Measurements from ENCODE around the gene ARHGAP31. TPM values are rescaled to one million over a fixed set of nuclear protein-coding genes. Genes with fewer than 3 reads are reported as not detected.

Gene ARHGAP31
- total RNA-seq, 1 experiment from 2014 or later: 1.2 TPM

DNA sequence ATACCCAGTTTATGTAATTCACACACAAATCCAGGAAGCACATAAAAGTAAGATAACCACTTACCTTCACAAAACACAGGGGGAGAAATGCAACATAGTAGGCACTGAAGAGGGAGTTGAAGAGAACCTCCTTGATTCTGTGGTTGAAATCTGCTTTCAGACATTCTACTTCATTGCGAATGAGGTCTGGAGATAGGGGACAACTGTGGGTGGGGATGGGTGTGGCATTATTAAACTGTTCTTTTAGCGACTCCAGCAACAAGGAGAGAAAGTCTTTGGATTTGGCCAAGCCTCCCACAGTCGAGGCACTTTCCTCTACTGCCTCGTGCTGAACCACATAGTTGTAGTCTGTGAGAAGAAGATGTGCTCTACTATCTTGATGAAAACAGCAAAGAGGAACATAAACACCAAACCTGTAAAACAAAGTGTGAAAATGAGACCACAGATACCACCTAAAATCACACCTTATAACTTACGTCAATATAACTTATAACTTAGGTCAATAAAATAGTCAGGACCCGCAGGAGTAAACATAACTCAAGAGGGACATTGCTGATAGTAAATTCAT lies 143.6 kb downstream of the ARHGAP31 start:
- no peaks in the 10 kb centered on the region for H3K9me2 ChIP-seq (replicated peaks; ENCODE audit: insufficient read depth, low read length)
- H3K36me3 ChIP-seq (ENCODE audit: insufficient read depth, low read length): peaks cover 69% of the 10 kb centered on the region
- no peak overlapping the region for H3K9ac ChIP-seq (ENCODE audit: low read length)
- no peak for DNase-seq
- H3K27ac ChIP-seq (ENCODE audit: low read length): no peak overlapping the region
- no peaks in the 10 kb centered on the region for H3K9me3 ChIP-seq (ENCODE audit: low read length)
- H3K4me1 ChIP-seq (ENCODE audit: low read length): no peaks in the 10 kb centered on the region
- H3K27me3 ChIP-seq (ENCODE audit: low read length): no peaks in the 10 kb centered on the region
- no peak overlapping the region for H3K4me3 ChIP-seq (ENCODE audit: low read length)
- H4K20me1 ChIP-seq (ENCODE audit: insufficient read depth, low read depth, low read length): no peaks in the 10 kb centered on the region
- H3K79me2 ChIP-seq (ENCODE audit: low read length): peaks cover 3% of the 10 kb centered on the region; the same call in 1 of the 2 replicates
- H3K4me2 ChIP-seq (ENCODE audit: low read depth, low read length, poor library complexity, severe bottlenecking): no peak overlapping the region
- H2AFZ ChIP-seq (ENCODE audit: low read length): no peak overlapping the region

DNA sequence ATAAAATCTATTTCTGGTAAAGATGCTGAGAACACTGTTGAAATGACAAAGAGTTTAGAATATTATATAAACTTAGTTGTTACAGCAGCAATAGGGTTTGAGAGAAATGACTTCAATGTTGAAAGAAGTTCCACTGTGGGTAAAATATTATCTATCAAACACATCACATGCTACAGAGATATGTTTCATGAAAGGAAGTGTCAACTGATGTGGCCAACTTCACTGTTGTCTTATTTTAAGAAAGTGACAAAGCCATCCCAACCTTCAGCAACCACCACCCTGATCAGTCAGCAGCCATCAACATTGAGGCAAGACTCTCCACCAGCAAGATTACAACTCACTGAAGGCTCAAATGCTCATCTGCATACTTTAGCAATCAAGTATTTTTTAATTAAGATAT lies 149.0 kb downstream of the ARHGAP31 start:
- no peak for DNase-seq
- Histone ChIP-seq H3K9me2 (replicated peaks; ENCODE audit: insufficient read depth, low read length) (no peaks in the 10 kb centered on the region), H3K9me3 (ENCODE audit: low read length) (no peaks in the 10 kb centered on the region), H3K9ac (ENCODE audit: low read length) (no peak overlapping the region), H3K79me2 (ENCODE audit: low read length) (peaks cover 8% of the 10 kb centered on the region; the same call in 1 of the 2 replicates), H4K20me1 (ENCODE audit: insufficient read depth, low read depth, low read length) (no peaks in the 10 kb centered on the region), H3K36me3 (ENCODE audit: insufficient read depth, low read length) (peaks cover 54% of the 10 kb centered on the region), H3K4me1 (ENCODE audit: low read length) (no peaks in the 10 kb centered on the region), H3K4me3 (ENCODE audit: low read length) (no peak overlapping the region), H3K27ac (ENCODE audit: low read length) (no peak overlapping the region), H2AFZ (ENCODE audit: low read length) (no peak overlapping the region), H3K27me3 (ENCODE audit: low read length) (no peaks in the 10 kb centered on the region), H3K4me2 (ENCODE audit: low read depth, low read length, poor library complexity, severe bottlenecking) (no peak overlapping the region)

DNA sequence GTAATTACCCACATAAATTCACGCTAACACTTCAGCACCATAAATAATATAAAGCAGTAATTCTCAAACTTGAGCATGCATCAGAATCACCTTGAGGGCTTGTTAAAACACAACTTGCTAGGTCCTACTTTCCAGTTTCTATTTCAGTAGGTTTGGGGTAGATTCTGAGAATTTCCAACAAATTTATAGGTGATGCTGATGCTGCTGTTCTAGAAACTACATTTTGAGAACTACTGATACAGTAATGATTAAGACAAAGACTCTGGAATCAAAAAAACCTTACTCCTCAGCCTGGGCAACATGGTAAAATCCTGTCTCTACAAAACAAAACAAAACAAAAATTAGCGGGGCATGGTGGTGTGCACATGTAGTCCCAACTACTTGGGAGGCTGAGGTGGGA lies 150.4 kb downstream of the ARHGAP31 start:
- H3K36me3 ChIP-seq (ENCODE audit: insufficient read depth, low read length): peaks cover 56% of the 10 kb centered on the region
- no peak for DNase-seq
- peaks cover 10% of the 10 kb centered on the region for H3K79me2 ChIP-seq (ENCODE audit: low read length)
- no peaks in the 10 kb centered on the region for H4K20me1 ChIP-seq (ENCODE audit: insufficient read depth, low read depth, low read length)
- H3K4me3 ChIP-seq (ENCODE audit: low read length): no peak overlapping the region
- no peak overlapping the region for H3K4me2 ChIP-seq (ENCODE audit: low read depth, low read length, poor library complexity, severe bottlenecking)
- no peaks in the 10 kb centered on the region for H3K27me3 ChIP-seq (ENCODE audit: low read length)
- H3K9me3 ChIP-seq (ENCODE audit: low read length): no peaks in the 10 kb centered on the region
- H3K27ac ChIP-seq (ENCODE audit: low read length): no peak overlapping the region
- H3K9me2 ChIP-seq (replicated peaks; ENCODE audit: insufficient read depth, low read length): no peaks in the 10 kb centered on the region
- H3K9ac ChIP-seq (ENCODE audit: low read length): no peak overlapping the region
- no peak overlapping the region for H2AFZ ChIP-seq (ENCODE audit: low read length)
- no peaks in the 10 kb centered on the region for H3K4me1 ChIP-seq (ENCODE audit: low read length)

DNA sequence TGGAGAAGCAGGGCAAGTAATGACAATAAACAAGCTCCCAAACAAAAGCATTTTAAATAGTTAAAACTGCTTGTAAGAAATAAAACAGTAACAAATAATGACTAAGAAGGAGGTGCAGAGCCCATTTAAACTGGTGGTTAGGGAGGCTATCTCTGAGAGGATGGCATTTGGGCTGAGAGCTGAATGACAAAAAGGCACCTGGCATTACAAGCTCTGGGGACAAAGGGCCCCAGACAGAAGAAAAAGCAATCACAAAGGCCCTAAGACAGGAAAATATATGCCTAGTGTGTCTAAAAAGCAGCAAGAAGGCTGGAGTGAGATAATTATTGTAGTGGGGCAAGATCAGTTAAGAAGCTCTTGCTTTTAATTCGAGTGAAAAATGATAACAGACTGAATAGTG lies 159.6 kb downstream of the ARHGAP31 start:
- no peaks in the 10 kb centered on the region for H3K4me1 ChIP-seq (ENCODE audit: low read length)
- no peaks in the 10 kb centered on the region for H3K27me3 ChIP-seq (ENCODE audit: low read length)
- H3K4me2 ChIP-seq (ENCODE audit: low read depth, low read length, poor library complexity, severe bottlenecking): no peak overlapping the region
- no peak overlapping the region for H3K27ac ChIP-seq (ENCODE audit: low read length)
- no peaks in the 10 kb centered on the region for H3K9me2 ChIP-seq (replicated peaks; ENCODE audit: insufficient read depth, low read length)
- no peaks in the 10 kb centered on the region for H4K20me1 ChIP-seq (ENCODE audit: insufficient read depth, low read depth, low read length)
- no peak overlapping the region for H3K4me3 ChIP-seq (ENCODE audit: low read length)
- DNase-seq: no peak
- no peak overlapping the region for H3K9ac ChIP-seq (ENCODE audit: low read length)
- H3K9me3 ChIP-seq (ENCODE audit: low read length): no peaks in the 10 kb centered on the region
- peaks cover 29% of the 10 kb centered on the region for H3K79me2 ChIP-seq (ENCODE audit: low read length)
- peaks cover 65% of the 10 kb centered on the region for H3K36me3 ChIP-seq (ENCODE audit: insufficient read depth, low read length)
- no peak overlapping the region for H2AFZ ChIP-seq (ENCODE audit: low read length)

DNA sequence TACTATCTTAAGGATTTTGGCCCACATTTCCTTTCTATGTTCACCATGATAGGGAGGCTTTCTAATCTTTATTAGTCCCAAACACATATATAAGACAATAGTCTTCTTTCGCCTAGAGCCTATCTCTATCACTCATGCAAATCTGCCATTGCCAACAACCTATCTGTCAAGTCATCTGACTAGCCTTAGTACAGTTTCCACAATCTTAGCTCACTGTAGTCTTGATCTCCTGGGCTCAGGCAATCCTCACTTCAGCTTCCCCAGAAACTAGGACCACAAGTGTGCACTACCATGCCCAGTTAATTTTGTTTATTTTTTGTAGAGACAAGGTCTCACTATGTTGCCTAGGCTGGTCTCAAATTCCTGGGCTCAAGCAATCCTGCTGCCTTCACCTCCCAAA lies 162.3 kb downstream of the ARHGAP31 start:
- Histone ChIP-seq H3K36me3 (ENCODE audit: insufficient read depth, low read length) (peaks cover 74% of the 10 kb centered on the region), H3K4me2 (ENCODE audit: low read depth, low read length, poor library complexity, severe bottlenecking) (no peak overlapping the region), H3K27ac (ENCODE audit: low read length) (no peak overlapping the region), H4K20me1 (ENCODE audit: insufficient read depth, low read depth, low read length) (no peaks in the 10 kb centered on the region), H3K4me3 (ENCODE audit: low read length) (no peak overlapping the region), H3K9ac (ENCODE audit: low read length) (no peak overlapping the region), H2AFZ (ENCODE audit: low read length) (no peak overlapping the region), H3K79me2 (ENCODE audit: low read length) (peaks cover 46% of the 10 kb centered on the region), H3K9me3 (ENCODE audit: low read length) (no peaks in the 10 kb centered on the region), H3K27me3 (ENCODE audit: low read length) (no peaks in the 10 kb centered on the region), H3K9me2 (replicated peaks; ENCODE audit: insufficient read depth, low read length) (no peaks in the 10 kb centered on the region), H3K4me1 (ENCODE audit: low read length) (peaks cover 4% of the 10 kb centered on the region; the same call in 1 of the 2 replicates)
- no peak for DNase-seq

DNA sequence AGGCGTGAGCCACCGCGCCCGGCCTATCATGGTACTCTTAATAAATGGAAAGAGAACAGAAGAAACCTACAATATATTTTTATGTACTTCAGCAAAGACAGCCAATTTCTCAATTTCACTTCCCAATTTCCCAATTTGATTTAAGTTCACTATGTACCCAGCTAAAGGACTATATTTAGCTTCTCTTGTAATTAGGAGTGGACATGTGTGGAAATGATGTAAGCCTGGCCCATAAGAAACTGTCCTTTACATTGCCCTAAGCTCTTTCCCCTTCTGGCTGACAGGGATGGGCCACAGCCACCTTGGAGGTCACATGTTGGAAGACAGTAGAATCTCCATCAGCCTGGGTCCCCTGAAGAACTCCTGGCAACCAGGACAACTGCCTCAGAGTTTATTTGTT lies 163.1 kb downstream of the ARHGAP31 start:
- H3K27me3 ChIP-seq (ENCODE audit: low read length): no peaks in the 10 kb centered on the region
- peaks cover 12% of the 10 kb centered on the region for H3K4me1 ChIP-seq (ENCODE audit: low read length)
- no peak overlapping the region for H3K4me2 ChIP-seq (ENCODE audit: low read depth, low read length, poor library complexity, severe bottlenecking)
- peaks cover 53% of the 10 kb centered on the region for H3K79me2 ChIP-seq (ENCODE audit: low read length)
- no peaks in the 10 kb centered on the region for H4K20me1 ChIP-seq (ENCODE audit: insufficient read depth, low read depth, low read length)
- no peak overlapping the region for H2AFZ ChIP-seq (ENCODE audit: low read length)
- no peaks in the 10 kb centered on the region for H3K9me3 ChIP-seq (ENCODE audit: low read length)
- no peak overlapping the region for H3K4me3 ChIP-seq (ENCODE audit: low read length)
- peaks cover 75% of the 10 kb centered on the region for H3K36me3 ChIP-seq (ENCODE audit: insufficient read depth, low read length)
- DNase-seq: no peak
- no peak overlapping the region for H3K27ac ChIP-seq (ENCODE audit: low read length)
- H3K9ac ChIP-seq (ENCODE audit: low read length): no peak overlapping the region
- no peaks in the 10 kb centered on the region for H3K9me2 ChIP-seq (replicated peaks; ENCODE audit: insufficient read depth, low read length)

DNA sequence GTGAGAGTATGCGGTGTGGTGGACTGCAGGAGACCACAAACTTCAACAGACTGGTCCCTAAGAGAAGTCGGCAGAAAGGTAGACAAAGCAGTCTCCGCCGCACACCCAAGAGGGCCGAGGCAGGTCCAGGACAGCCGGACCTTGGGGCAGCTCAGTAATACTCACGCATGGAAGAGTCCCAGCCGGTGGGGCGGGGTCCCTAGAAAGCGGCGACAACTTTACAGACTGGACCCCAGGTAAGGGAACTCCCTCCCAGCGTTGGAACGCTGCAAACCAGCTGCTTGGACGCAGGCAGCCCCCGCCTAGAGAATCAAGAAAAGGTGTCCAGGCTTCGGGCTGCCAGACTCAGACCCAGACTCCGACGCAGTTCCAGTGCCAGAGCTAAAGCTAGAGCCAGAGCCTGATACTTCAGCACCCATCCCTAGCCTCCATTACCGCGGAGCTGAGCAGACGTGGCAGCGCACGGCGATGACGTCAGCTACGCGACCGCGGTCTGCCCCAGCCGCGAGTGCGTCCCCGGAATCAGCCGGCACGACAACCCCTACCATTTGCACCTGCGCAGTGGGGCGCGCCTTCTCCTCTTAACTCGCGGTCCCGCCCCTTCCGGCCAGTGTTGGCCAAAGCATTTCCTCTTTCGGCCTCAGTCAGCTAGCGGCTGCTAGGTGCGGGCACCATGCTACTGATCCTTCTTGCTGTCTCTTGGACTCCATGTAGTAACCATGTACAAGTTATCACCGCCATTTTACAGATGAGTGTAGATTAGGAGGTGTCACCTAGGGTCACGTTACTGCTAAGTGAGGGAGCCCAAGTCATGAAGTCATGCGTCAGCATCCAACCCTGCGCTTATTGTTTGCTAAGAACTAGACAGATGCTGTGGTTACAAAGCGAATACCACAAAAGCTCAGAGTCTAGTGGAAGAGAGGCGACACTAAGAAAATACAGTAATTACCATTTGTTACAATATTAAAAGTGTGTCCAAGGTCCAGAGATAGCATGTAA lies 169.3 kb downstream of the ARHGAP31 start, which contains the start of gene TMEM39A:
Gene TMEM39A, minus strand, starts transcription at position 445 of the 999 bp plus-strand sequence. CDS start 1,541 bp downstream, outside the sequence.
- H3K4me2 ChIP-seq (ENCODE audit: low read depth, low read length, poor library complexity, severe bottlenecking): peak within 1 kb of the TSS; percentile 84
- peaks cover 45% of the 10 kb centered on the region for H3K79me2 ChIP-seq (ENCODE audit: low read length)
- peak within 1 kb of the TSS; percentile 98 for H3K4me3 ChIP-seq (ENCODE audit: low read length)
- H3K9me2 ChIP-seq (replicated peaks; ENCODE audit: insufficient read depth, low read length): no peaks in the 10 kb centered on the region
- peak within 1 kb of the TSS; percentile 88 for H2AFZ ChIP-seq (ENCODE audit: low read length)
- peak within 1 kb of the TSS; percentile 92 for H3K9ac ChIP-seq (ENCODE audit: low read length)
- H4K20me1 ChIP-seq (ENCODE audit: insufficient read depth, low read depth, low read length): no peaks in the 10 kb centered on the region
- H3K27ac ChIP-seq (ENCODE audit: low read length): peak within 1 kb of the TSS; percentile 68
- H3K36me3 ChIP-seq (ENCODE audit: insufficient read depth, low read length): peaks cover 31% of the 10 kb centered on the region
- H3K4me1 ChIP-seq (ENCODE audit: low read length): peaks cover 35% of the 10 kb centered on the region
- H3K27me3 ChIP-seq (ENCODE audit: low read length): no peaks in the 10 kb centered on the region
- DNase-seq: peak; percentile 99
- no peaks in the 10 kb centered on the region for H3K9me3 ChIP-seq (ENCODE audit: low read length)

DNA sequence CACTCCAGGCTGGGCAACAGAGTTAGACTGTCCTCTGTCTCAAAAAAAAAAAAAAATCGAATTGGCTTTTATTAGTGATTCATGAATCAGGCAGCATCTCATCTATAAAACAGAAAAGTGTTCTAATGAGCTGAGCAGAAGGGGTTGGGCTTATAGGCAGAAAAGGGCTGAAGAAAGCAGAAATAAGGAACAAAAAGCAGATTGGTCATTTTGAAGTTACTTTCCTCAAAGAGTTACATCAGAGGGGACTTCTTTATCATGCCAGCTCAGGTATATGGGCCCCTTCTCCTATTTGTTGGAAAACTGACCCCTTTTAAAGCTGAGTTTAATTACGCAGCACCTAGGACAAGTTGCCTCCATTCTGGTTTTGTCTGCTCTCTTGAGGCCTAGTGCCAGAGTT lies 173.9 kb downstream of the ARHGAP31 start:
- DNase-seq: peak; percentile 62
- H3K9ac ChIP-seq (ENCODE audit: low read length): peak overlapping the region; percentile 89
- no peaks in the 10 kb centered on the region for H3K9me2 ChIP-seq (replicated peaks; ENCODE audit: insufficient read depth, low read length)
- H3K9me3 ChIP-seq (ENCODE audit: low read length): no peaks in the 10 kb centered on the region
- peak overlapping the region; percentile 96 for H3K4me2 ChIP-seq (ENCODE audit: low read depth, low read length, poor library complexity, severe bottlenecking)
- H4K20me1 ChIP-seq (ENCODE audit: insufficient read depth, low read depth, low read length): no peaks in the 10 kb centered on the region
- peak overlapping the region; percentile 42 for H3K27ac ChIP-seq (ENCODE audit: low read length)
- peak overlapping the region; percentile 92; the same call in 1 of the 2 replicates for H2AFZ ChIP-seq (ENCODE audit: low read length)
- peaks cover 38% of the 10 kb centered on the region for H3K79me2 ChIP-seq (ENCODE audit: low read length)
- H3K4me1 ChIP-seq (ENCODE audit: low read length): peaks cover 34% of the 10 kb centered on the region
- H3K4me3 ChIP-seq (ENCODE audit: low read length): peak overlapping the region; percentile 95
- H3K36me3 ChIP-seq (ENCODE audit: insufficient read depth, low read length): peaks cover 15% of the 10 kb centered on the region; the same call in 1 of the 2 replicates
- H3K27me3 ChIP-seq (ENCODE audit: low read length): no peaks in the 10 kb centered on the region
